HepG2 (cell line): ENCODE data around the gene GLB1L. TPM values are rescaled to one million over a fixed set of nuclear protein-coding genes. Genes with fewer than 3 reads are reported as not detected.
A peak's percentile ranks its signal among the peaks of the same experiment; 100 is the strongest.

ENCODE experiments used
- ATF4 ChIP-seq, 2 experiments: fragments of 450-650 bp in 1 of 2; sonication (generic) in 1 of 2; formaldehyde crosslinking; IDR thresholded peaks; 2 replicates each; pipeline versions ENCODE4 v1.5.0 to v1.8.0; 2020 to 2022; ENCODE audit warnings: mild to moderate bottlenecking in 1 of 2, missing genetic modification reagents in 1 of 2
- CEBPB ChIP-seq: IDR thresholded peaks from 2 replicates; pipeline ENCODE4 v1.6.1; 2011; ENCODE audit warnings: low read depth, low read length, improper control_type of control experiment, borderline replicate concordance
- DNMT3B ChIP-seq: conservative IDR thresholded peaks from 2 replicates; pipeline ENCODE4 v1.6.1; 2016; ENCODE audit warnings: missing biosample characterization, control low read depth
- EED ChIP-seq: sonication (generic); formaldehyde crosslinking; IDR thresholded peaks from 2 replicates; pipeline ENCODE4 v1.5.0; 2020; ENCODE audit warnings: mild to moderate bottlenecking, missing genetic modification reagents
- EHMT2 ChIP-seq: fragments of 200-600 bp; sonication (generic); IDR thresholded peaks from 2 replicates; pipeline ENCODE4 v1.7.0; 2017; ENCODE audit warnings: antibody characterized with exemption, low read depth, low read length, borderline replicate concordance
- FOSL2 ChIP-seq: sonication (generic); formaldehyde crosslinking; IDR thresholded peaks from 2 replicates; pipeline ENCODE4 v1.4.0; 2020; ENCODE audit warnings: missing genetic modification reagents
- FOXO1 ChIP-seq: sonication (generic); formaldehyde crosslinking; IDR thresholded peaks from 2 replicates; pipeline ENCODE4 v1.4.0; 2020; ENCODE audit warnings: missing genetic modification reagents
- GZF1 ChIP-seq: sonication (generic); formaldehyde crosslinking; IDR thresholded peaks from 2 replicates; pipeline ENCODE4 v1.5.1; 2020; ENCODE audit warnings: mild to moderate bottlenecking, missing genetic modification reagents
- KAT7 ChIP-seq: IDR thresholded peaks from 2 replicates; pipeline ENCODE4 v1.6.1; 2018; ENCODE audit warnings: borderline replicate concordance, missing compliant biosample characterization
- ONECUT2 ChIP-seq: sonication (generic); formaldehyde crosslinking; IDR thresholded peaks from 2 replicates; pipeline ENCODE4 v1.4.0; 2020; ENCODE audit warnings: missing genetic modification reagents
- SALL2 ChIP-seq: sonication (generic); formaldehyde crosslinking; IDR thresholded peaks from 2 replicates; pipeline ENCODE4 v1.8.1; 2023; ENCODE audit warnings: mild to moderate bottlenecking, missing genetic modification reagents, inconsistent platforms
- SOX6 ChIP-seq, 2 experiments: fragments of 450-650 bp in 1 of 2; sonication (generic) in 1 of 2; formaldehyde crosslinking in 1 of 2; IDR thresholded peaks; 2 replicates each; pipeline versions ENCODE4 v1.4.0 to v1.6.1; 2017 to 2020; ENCODE audit warnings: antibody characterized with exemption in 1 of 2, mild to moderate bottlenecking in 1 of 2, missing genetic modification reagents in 1 of 2
- SP5 ChIP-seq: IDR thresholded peaks from 2 replicates; pipeline ENCODE4 v1.6.1; 2016; ENCODE audit warnings: low read depth, borderline replicate concordance
- SRSF4 ChIP-seq: fragments of 200-400 bp; formaldehyde crosslinking; IDR thresholded peaks from one replicate; pipeline ENCODE4 v1.6.1; 2018; ENCODE audit warnings: mild to moderate bottlenecking, low read depth, low read length, moderate library complexity; ENCODE audit not compliant: poor library complexity, severe bottlenecking
- TIGD3 ChIP-seq: sonication (generic); formaldehyde crosslinking; IDR thresholded peaks from 2 replicates; pipeline ENCODE4 v1.5.1; 2020; ENCODE audit warnings: mild to moderate bottlenecking, missing genetic modification reagents, borderline replicate concordance
- ZGPAT ChIP-seq: IDR thresholded peaks from 2 replicates; pipeline ENCODE4 v1.6.1; 2016; ENCODE audit warnings: mild to moderate bottlenecking
- ZHX1 ChIP-seq: sonication (generic); formaldehyde crosslinking; IDR thresholded peaks from 2 replicates; pipeline ENCODE4 v1.8.1; 2022; ENCODE audit warnings: low read depth, mild to moderate bottlenecking, missing genetic modification reagents
- ZNF235 ChIP-seq: sonication (generic); formaldehyde crosslinking; IDR thresholded peaks from 2 replicates; pipeline ENCODE4 v1.8.1; 2023; ENCODE audit warnings: mild to moderate bottlenecking, missing genetic modification reagents, borderline replicate concordance
- ZNF256 ChIP-seq: sonication (generic); formaldehyde crosslinking; conservative IDR thresholded peaks from 2 replicates; pipeline ENCODE4 v1.4.0; 2020; ENCODE audit warnings: missing genetic modification reagents
- ZNF333 ChIP-seq: sonication (generic); formaldehyde crosslinking; IDR thresholded peaks from 2 replicates; pipeline ENCODE4 v1.4.0; 2020; ENCODE audit warnings: mild to moderate bottlenecking, missing genetic modification reagents, borderline replicate concordance
- ZNF605 ChIP-seq: sonication (generic); formaldehyde crosslinking; IDR thresholded peaks from 2 replicates; pipeline ENCODE4 v1.8.0; 2022; ENCODE audit warnings: mild to moderate bottlenecking, missing genetic modification reagents
- ZNF629 ChIP-seq: sonication (generic); formaldehyde crosslinking; conservative IDR thresholded peaks from 2 replicates; pipeline ENCODE4 v1.5.0; 2020; ENCODE audit warnings: missing genetic modification reagents
- ZNF720 ChIP-seq: sonication (generic); formaldehyde crosslinking; IDR thresholded peaks from 2 replicates; pipeline ENCODE4 v1.4.0; 2020; ENCODE audit warnings: missing genetic modification reagents
- polyA plus RNA-seq, 8 experiments: library from polyadenylated mRNA; depleted of rRNA in 3 of 8; stranded (reverse) in 7 of 8; unstranded in 1 of 8; fragments of >200 nt; fragmentation: Illumina TruSeq in 4 of 8; extraction: Trizol in 4 of 8; gene quantifications; 2 replicates each; pipeline versions ENCODE4 v1.2.1 to v1.2.3, GENCODE V29; 2011 to 2016; ENCODE audit warnings: low read depth in 4 of 8, missing spikeins in 1 of 8, mixed read lengths in 1 of 8; ENCODE audit not compliant: insufficient read depth in 1 of 8
- total RNA-seq, 5 experiments: library from RNA; depleted of rRNA; stranded (reverse); fragments of >200 nt; fragmentation: Illumina TruSeq; extraction: Trizol; gene quantifications; 2 replicates each; pipeline ENCODE4 v1.2.3, GENCODE V29; 2016; ENCODE audit warnings: low read depth in 1 of 5

GLB1L gene
- total and polyA plus RNA-seq, 2 of the 13 experiments (the other 11 are each of a cell fraction or from before 2014, with no cell fraction given), result 6.8 to 7.3 TPM

GRCh38 chr2:219294356-219295351, 49.4 kb upstream of the GLB1L start (continued):
- TF ChIP-seq ZHX1 (peak; percentile 91), SRSF4 (no peak), EED (CRISPR knock-in tag) (peak; percentile 78), EHMT2 (no peak), ZNF333 (no peak), FOXO1 (CRISPR knock-in tag) (peak; percentile 76), CEBPB (no peak), ZNF720 (0 out of 2 replicates have a peak, but pooled peaks have one; percentile 23), ZNF605 (CRISPR knock-in tag) (no peak; the same call in 1 of the 2 replicates), DNMT3B (CRISPR knock-in tag) (no peak), SALL2 (peak; percentile 81), TIGD3 (CRISPR knock-in tag) (0 out of 2 replicates have a peak, but pooled peaks have one; percentile 21), KAT7 (CRISPR knock-in tag) (peak; percentile 71), GZF1 (CRISPR knock-in tag) (no peak), ZNF235 (no peak; the same call in none of the 2 replicates), SOX6 (IDR thresholded peaks at IDR 0.05) (no peak), SOX6 (CRISPR knock-in tag; IDR thresholded peaks at IDR 0.05) (peak; percentile 44; the same call in 1 of the 2 replicates), FOSL2 (CRISPR knock-in tag) (peak; percentile 66), SP5 (CRISPR knock-in tag) (peak; percentile 89), ZNF256 (CRISPR knock-in tag) (0 out of 2 replicates have a peak, but pooled peaks have one; percentile 53), ATF4 (CRISPR knock-in tag; IDR thresholded peaks at IDR 0.05) (no peak), ZGPAT (peak; percentile 96), ZNF629 (CRISPR knock-in tag) (no peak), ONECUT2 (CRISPR knock-in tag) (no peak)
